GM12874 (cell line): Measurements from ENCODE around the gene PNPT1.

Source experiments
- TF ChIP-seq, protein P1 (sequence below): IDR thresholded peaks from 2 replicates; pipeline ENCODE4 v1.5.1; 2011; ENCODE audit warnings: low read depth, mild to moderate bottlenecking, control low read depth, low read length, moderate library complexity; ENCODE audit not compliant: insufficient read depth

PNPT1 gene

DNA sequence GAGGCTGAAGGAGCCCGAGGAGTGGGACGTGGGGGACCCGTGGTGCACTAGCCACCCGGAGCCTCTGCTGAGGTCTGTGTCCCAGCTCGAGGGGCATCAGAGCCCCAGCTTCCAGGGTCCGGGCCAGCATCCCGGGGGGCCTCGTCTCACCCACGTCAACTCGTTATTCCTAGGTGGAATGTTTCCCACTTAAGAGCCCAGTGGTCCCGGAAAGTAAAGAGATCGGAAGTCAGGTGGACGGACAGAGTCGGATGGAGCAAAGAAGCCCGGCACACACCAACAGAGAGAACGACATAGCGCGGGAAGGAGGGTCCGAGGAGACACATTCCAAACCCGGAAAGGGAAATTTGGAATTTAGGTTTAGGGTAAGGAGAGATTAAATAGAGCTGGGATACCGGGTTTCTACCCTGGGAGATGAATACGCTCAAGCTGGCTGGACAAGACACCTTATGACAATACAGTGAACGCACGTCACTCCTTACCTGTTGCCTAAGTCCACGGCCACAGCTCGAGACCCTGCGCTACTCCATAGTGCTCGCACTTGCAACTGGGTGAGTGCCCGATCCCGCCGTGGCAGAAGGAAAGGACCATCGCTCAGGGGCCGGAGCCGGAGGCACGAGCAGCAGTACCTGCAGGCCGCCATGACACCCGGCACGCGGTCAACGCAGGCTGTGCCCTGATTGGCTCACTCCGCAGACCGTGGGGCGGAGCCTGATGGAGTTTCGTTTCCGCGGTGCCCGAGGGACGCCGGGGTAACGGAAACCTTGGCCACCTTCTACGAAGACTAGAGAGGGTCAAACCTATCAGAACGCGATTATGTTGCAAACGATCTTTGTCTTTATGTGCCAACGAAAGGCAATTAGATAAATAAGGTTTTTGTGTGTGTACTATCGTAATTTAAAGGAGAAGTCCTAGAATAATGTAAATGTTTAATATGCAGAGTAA, at the start of gene PNPT1:
PNPT1 (minus strand) TSS at position 664 of the 945 bp plus-strand sequence; CDS start at position 643, 21 bp downstream.
- TF ChIP-seq, protein P1, sequence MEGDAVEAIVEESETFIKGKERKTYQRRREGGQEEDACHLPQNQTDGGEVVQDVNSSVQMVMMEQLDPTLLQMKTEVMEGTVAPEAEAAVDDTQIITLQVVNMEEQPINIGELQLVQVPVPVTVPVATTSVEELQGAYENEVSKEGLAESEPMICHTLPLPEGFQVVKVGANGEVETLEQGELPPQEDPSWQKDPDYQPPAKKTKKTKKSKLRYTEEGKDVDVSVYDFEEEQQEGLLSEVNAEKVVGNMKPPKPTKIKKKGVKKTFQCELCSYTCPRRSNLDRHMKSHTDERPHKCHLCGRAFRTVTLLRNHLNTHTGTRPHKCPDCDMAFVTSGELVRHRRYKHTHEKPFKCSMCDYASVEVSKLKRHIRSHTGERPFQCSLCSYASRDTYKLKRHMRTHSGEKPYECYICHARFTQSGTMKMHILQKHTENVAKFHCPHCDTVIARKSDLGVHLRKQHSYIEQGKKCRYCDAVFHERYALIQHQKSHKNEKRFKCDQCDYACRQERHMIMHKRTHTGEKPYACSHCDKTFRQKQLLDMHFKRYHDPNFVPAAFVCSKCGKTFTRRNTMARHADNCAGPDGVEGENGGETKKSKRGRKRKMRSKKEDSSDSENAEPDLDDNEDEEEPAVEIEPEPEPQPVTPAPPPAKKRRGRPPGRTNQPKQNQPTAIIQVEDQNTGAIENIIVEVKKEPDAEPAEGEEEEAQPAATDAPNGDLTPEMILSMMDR, result no peak

DNA sequence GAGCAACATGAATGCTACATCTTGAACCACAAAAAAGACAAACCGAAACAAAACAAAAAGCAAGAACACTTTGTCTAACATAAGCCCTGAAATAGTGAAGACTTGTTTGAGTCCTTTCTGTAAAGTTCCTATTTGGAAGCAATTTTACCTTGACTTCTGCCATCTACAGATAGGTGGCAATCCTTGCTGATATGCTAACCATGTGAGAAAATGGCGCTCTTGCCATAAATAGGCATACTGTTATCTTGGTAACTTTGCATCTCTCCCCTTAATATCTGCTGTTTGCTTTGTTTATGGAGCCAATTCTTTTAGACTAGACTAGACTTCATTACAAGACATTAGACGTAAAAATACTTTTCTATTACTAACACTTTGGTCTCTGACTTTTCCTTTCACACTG, 49.4 kb upstream of the PNPT1 start:
- TF ChIP-seq, protein P1, result no peak

DNA sequence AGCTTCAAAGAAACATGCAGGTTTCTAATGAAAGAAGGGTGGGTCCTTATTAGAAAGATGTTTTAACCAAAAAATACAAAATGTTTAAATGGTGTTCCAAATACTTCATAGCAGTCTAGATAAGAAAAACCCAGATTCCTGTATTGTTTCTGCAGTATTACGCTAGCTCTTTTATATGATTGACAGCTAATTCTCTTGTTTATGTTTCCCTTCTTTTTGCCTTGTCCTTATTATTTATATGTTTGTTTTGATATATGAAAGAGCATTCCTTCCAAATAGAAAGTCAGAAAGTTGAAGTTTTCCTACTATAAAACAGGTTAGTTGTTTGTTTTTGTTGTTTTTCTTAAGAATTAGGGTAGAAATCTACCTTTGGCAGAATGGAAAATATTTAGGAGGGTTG, 41.1 kb upstream of the PNPT1 start:
- TF ChIP-seq, protein P1, result no peak

DNA sequence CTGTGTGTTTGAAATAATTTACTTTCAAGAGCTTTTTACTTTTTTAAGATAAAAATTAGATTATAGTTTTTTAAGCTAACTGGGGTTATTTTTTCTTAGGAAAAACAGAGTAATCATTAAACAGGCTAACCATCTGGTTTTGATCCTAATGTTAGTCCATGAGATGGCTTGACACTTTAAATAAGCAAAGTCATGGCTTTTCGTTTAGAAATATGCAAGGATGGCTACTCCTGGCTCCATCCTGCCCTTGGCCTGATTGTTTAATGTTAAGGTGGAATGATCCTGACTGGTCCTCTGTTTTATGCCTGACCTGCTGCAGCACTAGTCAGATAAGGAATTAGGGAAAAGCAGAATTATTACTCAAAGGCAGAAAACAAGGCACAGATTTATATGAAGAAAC, 39.7 kb upstream of the PNPT1 start:
- TF ChIP-seq, protein P1, result no peak

DNA sequence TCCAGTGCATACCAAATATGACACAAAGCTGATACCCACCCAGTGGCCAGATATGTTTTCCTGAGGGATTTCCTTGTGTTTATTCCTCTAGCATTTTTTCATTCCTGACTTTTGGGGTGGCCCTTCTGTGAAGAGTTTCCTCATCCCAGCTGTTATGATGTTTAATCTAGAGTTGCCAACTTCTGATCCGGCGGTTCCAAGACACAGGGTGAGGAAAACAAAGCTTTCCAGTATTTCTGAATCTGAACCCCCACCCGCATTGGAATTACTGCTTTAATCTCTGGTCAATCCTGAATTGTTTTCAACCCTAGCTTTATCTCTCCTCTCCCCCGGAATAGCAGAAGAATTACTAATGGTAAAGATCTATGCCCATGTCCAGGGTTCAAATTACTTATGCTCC, 39.2 kb upstream of the PNPT1 start:
- TF ChIP-seq, protein P1, result no peak

DNA sequence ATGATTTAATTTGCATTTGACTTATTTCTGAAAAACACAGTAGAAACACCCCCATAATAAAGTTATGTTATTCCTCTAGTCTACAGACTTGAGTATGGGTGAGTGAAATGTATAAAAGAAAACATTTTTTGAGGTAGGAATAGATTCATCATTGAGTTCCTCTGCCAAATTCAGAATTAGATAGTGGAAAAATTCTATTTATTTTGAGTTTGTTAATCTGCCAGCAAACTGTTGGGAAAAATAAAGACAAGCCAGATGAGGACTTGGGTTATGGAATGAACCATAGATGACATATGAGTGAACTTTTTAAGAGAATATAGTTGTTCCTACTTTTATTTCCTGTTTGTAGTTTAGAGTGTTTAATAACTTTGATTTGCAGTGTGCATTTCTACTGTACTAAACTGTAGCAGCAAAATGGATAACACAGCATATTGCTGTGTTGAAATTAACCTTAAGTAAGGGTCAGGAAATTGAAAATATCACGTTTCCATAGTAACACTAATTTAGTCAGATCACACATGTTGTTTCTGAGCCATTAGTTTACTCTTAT, 35.6 kb upstream of the PNPT1 start:
- TF ChIP-seq, protein P1, result no peak

DNA sequence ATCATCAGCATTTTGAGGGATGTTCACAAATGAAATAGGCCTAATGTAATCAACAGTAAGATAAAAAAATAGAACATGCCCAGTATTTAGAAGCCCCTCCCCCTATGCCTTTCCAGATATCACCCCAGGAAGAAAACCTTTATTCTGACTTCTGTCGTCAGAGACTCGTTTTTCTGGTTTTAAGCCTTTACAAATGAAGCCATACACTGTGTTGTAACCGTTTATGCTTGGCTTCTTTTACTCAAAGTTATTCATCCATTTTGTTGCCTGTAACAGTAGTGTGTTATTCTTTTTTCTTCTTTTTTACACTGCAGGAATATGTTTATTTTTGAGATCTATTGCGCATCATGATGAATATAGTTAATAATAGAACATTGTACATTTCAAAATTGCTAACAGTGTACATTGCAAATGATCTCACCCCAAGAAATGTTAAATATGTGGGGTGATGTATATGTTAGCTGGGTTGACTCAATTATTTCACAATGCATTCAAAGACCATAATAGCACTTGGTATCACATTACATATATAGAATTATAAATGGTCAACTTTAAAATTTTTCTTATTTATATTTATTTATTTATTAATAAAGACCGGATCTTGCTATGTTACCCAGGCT, 28.1 kb upstream of the PNPT1 start:
- TF ChIP-seq, protein P1, result no peak
